Erythroblast (primary cell): ENCODE data around the gene TSNAX.

Experiments used
- GATA1 ChIP-seq: IDR thresholded peaks from 2 replicates; pipeline ENCODE4 v1.6.1; 2011; ENCODE audit warnings: low read depth, mild to moderate bottlenecking, control low read depth, low read length, moderate library complexity
- POLR2A ChIP-seq: IDR thresholded peaks from 2 replicates; pipeline ENCODE4 v1.6.1; 2011; ENCODE audit warnings: mild to moderate bottlenecking, low read length

GRCh38 chr1:231584117-231584516 lies 55.6 kb downstream of the TSNAX start:
- TF ChIP-seq POLR2A = no peak
- TF ChIP-seq GATA1 = no peak
